ENCODE data around the gene HEATR3.

- TF ChIP-seq MAFK (IDR thresholded peaks at IDR 0.05; ENCODE audit: low read depth, low read length), result no peak
- TF ChIP-seq POLR2A (IDR thresholded peaks at IDR 0.05; ENCODE audit: control extremely low read depth in 1 of 2, low read depth in 2 of 2, low read length in 2 of 2), result no peak
- TF ChIP-seq EGR1 (IDR thresholded peaks at IDR 0.05; ENCODE audit: borderline replicate concordance, low read depth, low read length), result no peak
- TF ChIP-seq CTCF (IDR thresholded peaks at IDR 0.05; ENCODE audit: control extremely low read depth in 1 of 3, insufficient read depth in 1 of 3, low read depth in 1 of 3, low read length in 3 of 3), result no peak
Observed at GRCh38 chr16:50040018-50040417, 25.8 kb upstream of the HEATR3 start.
